Hepatocyte (in vitro differentiated cells): ENCODE results near the gene RDM1.

Experiments
- CTCF ChIP-seq: fragments of 200-600 bp; sonication (generic); IDR thresholded peaks from 2 replicates; pipeline ENCODE4 v1.5.1; 2016; ENCODE audit warnings: antibody characterized with exemption, mild to moderate bottlenecking; ENCODE audit not compliant: poor library complexity
- EZH2 ChIP-seq: fragments of 200-600 bp; sonication (generic); IDR thresholded peaks from 2 replicates; pipeline ENCODE4 v1.6.1; 2016; ENCODE audit warnings: antibody characterized with exemption, mild to moderate bottlenecking, borderline replicate concordance

GRCh38 chr17:35898283-35899070 is 32.1 kb downstream of the RDM1 start:
- no peak for TF ChIP-seq CTCF
- TF ChIP-seq EZH2: no peak
